ENCODE data around the gene KRTAP10-12. TPM values are rescaled to one million over a fixed set of nuclear protein-coding genes. Genes with fewer than 3 reads are reported as not detected.

KRTAP10-12 gene
- total and polyA plus RNA-seq, 2 of the 13 experiments (the other 11 are each of a cell fraction or from before 2014, with no cell fraction given) = not detected

DNA sequence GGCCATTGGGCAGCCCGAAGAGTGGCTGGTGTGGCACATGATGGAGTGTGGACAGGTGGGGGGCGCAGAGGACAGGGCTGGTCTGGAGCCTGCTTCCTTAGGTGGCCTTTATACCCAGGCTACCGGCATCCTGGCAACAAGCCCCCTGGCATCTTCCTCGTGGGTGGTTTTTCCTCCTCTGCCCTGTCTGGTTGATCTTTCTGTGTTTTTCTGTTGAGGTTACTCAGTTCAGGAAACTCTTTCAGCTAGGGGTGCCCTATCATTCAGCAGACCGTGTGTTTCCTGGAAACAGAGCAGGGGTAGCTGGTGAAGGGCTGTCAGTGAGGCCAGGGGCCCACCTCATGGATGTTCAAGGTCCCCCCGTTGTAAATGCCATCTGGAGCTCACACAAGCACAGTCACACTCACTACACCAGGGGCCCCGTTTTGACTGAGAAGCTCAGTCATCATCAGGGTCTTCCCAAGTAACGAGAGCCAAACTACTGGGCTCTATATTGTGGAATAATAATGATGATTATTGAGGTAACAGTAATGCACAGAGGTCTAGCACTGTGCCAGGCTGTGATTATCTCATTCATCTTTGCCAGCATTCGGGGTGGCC is 42.3 kb upstream of the KRTAP10-12 start, which contains the start of gene KRTAP12-4:
Gene KRTAP12-4, minus strand, starts transcription at position 84 of the 600 bp plus-strand sequence. Its CDS starts 45 bp downstream, at position 39.
- Histone ChIP-seq H3K27me3 (ENCODE audit: control insufficient read depth in 1 of 2, insufficient read depth in 2 of 2, low read length in 2 of 2) (peaks cover 3 to 22% of the 10 kb centered on the region in 2 experiments; a peak in 3 of 5 replicates), H3K9ac (ENCODE audit: insufficient read depth, low read depth, low read length) (no peak within 1 kb of the TSS), H3K27ac (ENCODE audit: extremely low read length, insufficient read depth, low read length) (no peak within 1 kb of the TSS), H3K4me1 (ENCODE audit: insufficient read depth, low read length) (peaks cover 9% of the 10 kb centered on the region; the same call in 1 of the 2 replicates), H2AFZ (ENCODE audit: low read length) (no peak within 1 kb of the TSS), H3K9me3 (ENCODE audit: low read length) (peaks cover 4% of the 10 kb centered on the region; the same call in 1 of the 2 replicates), H3K4me3 (replicated peaks in 1 of 3; ENCODE audit: insufficient read depth in 1 of 3, low read depth in 2 of 3, low read length in 3 of 3) (no peak within 1 kb of the TSS), H3K4me2 (ENCODE audit: low read depth, low read length) (no peak within 1 kb of the TSS), H4K20me1 (ENCODE audit: insufficient read depth, low read length) (no peaks in the 10 kb centered on the region), H3K36me3 (replicated peaks in 1 of 2; ENCODE audit: control insufficient read depth in 1 of 2, insufficient read depth in 2 of 2, low read length in 2 of 2) (no peaks in the 10 kb centered on the region), H3K79me2 (ENCODE audit: insufficient read depth, low read length) (no peaks in the 10 kb centered on the region)
- intact Hi-C loops (cut with micrococcal nuclease; ENCODE audit: unreplicated experiment) = no loop called here
- WGBS (ENCODE audit: low lambda C conversion rate) = 18% methylated on average over 5 of the region's 9 CpGs
- CTCF ChIA-PET (ENCODE audit: low intra/inter-chr PET ratio, low total read pairs) = no interaction called here
- ATAC-seq = no peak
- no TSS peak for BruUV-seq (replicated peaks)
- FAIRE-seq = no peak
- no peak for DNase-seq (ENCODE audit: low spot score)
- in situ Hi-C loops (cut with HindIII; ENCODE audit: extremely low pct_ligation_motif_present, low pct_unique_long_range_greater_than_20kb) = no loop called here
- POLR2A ChIA-PET = no interaction called here
- TF ChIP-seq, protein P1, sequence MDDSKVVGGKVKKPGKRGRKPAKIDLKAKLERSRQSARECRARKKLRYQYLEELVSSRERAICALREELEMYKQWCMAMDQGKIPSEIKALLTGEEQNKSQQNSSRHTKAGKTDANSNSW (CRISPR knock-in tag; IDR thresholded peaks at IDR 0.05; ENCODE audit: borderline replicate concordance) = no peak
- TF ChIP-seq, protein P2, sequence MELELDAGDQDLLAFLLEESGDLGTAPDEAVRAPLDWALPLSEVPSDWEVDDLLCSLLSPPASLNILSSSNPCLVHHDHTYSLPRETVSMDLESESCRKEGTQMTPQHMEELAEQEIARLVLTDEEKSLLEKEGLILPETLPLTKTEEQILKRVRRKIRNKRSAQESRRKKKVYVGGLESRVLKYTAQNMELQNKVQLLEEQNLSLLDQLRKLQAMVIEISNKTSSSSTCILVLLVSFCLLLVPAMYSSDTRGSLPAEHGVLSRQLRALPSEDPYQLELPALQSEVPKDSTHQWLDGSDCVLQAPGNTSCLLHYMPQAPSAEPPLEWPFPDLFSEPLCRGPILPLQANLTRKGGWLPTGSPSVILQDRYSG (CRISPR knock-in tag; IDR thresholded peaks at IDR 0.05) = no peak
- TF ChIP-seq ZNF75D (CRISPR knock-in tag; IDR thresholded peaks at IDR 0.05; ENCODE audit: borderline replicate concordance) (no peak), ZNF841 (CRISPR knock-in tag; IDR thresholded peaks at IDR 0.05; ENCODE audit: borderline replicate concordance) (no peak), SYNCRIP (IDR thresholded peaks at IDR 0.05; ENCODE audit: insufficient read depth, low read depth, low read length) (no peak), RNF2 (conservative IDR thresholded peaks at IDR 0.05; ENCODE audit: low read depth) (no peak), KLF6 (CRISPR knock-in tag; IDR thresholded peaks at IDR 0.05) (no peak), NFATC3 (CRISPR knock-in tag; IDR thresholded peaks at IDR 0.05) (no peak), CCAR2 (optimal IDR thresholded peaks at IDR 0.05; ENCODE audit: low read depth, low read length) (no peak), ZNF354B (CRISPR knock-in tag; IDR thresholded peaks at IDR 0.05) (no peak), ZNF768 (CRISPR knock-in tag; IDR thresholded peaks at IDR 0.05) (no peak), ZNF660 (CRISPR knock-in tag; IDR thresholded peaks at IDR 0.05; ENCODE audit: borderline replicate concordance, low read depth) (no peak), ZBTB7A (CRISPR knock-in tag; IDR thresholded peaks at IDR 0.05) (no peak), SMC3 (IDR thresholded peaks at IDR 0.05; ENCODE audit: low read length) (no peak), NCOA1 (CRISPR knock-in tag; IDR thresholded peaks at IDR 0.05) (no peak)
- TF ChIP-seq, protein P3, sequence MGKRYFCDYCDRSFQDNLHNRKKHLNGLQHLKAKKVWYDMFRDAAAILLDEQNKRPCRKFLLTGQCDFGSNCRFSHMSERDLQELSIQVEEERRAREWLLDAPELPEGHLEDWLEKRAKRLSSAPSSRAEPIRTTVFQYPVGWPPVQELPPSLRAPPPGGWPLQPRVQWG (CRISPR knock-in tag; IDR thresholded peaks at IDR 0.05; ENCODE audit: borderline replicate concordance, low read depth) = no peak
- TF ChIP-seq, protein P4, sequence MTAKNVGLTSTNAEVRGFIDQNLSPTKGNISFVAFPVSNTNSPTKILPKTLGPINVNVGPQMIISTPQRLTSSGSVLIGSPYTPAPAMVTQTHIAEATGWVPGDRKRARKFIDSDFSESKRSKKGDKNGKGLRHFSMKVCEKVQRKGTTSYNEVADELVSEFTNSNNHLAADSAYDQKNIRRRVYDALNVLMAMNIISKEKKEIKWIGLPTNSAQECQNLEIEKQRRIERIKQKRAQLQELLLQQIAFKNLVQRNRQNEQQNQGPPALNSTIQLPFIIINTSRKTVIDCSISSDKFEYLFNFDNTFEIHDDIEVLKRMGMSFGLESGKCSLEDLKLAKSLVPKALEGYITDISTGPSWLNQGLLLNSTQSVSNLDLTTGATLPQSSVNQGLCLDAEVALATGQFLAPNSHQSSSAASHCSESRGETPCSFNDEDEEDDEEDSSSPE (CRISPR knock-in tag; IDR thresholded peaks at IDR 0.05) = no peak
- TF ChIP-seq, protein P5, sequence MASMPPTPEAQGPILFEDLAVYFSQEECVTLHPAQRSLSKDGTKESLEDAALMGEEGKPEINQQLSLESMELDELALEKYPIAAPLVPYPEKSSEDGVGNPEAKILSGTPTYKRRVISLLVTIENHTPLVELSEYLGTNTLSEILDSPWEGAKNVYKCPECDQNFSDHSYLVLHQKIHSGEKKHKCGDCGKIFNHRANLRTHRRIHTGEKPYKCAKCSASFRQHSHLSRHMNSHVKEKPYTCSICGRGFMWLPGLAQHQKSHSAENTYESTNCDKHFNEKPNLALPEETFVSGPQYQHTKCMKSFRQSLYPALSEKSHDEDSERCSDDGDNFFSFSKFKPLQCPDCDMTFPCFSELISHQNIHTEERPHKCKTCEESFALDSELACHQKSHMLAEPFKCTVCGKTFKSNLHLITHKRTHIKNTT (CRISPR knock-in tag; IDR thresholded peaks at IDR 0.05) = no peak
- TF ChIP-seq, protein P6, sequence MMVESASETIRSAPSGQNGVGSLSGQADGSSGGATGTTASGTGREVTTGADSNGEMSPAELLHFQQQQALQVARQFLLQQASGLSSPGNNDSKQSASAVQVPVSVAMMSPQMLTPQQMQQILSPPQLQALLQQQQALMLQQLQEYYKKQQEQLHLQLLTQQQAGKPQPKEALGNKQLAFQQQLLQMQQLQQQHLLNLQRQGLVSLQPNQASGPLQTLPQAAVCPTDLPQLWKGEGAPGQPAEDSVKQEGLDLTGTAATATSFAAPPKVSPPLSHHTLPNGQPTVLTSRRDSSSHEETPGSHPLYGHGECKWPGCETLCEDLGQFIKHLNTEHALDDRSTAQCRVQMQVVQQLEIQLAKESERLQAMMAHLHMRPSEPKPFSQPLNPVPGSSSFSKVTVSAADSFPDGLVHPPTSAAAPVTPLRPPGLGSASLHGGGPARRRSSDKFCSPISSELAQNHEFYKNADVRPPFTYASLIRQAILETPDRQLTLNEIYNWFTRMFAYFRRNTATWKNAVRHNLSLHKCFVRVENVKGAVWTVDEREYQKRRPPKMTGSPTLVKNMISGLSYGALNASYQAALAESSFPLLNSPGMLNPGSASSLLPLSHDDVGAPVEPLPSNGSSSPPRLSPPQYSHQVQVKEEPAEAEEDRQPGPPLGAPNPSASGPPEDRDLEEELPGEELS (CRISPR knock-in tag; IDR thresholded peaks at IDR 0.05) = no peak
